Neural progenitor cell (in vitro differentiated cells): ENCODE results near the gene TAPBPL. TPM values are rescaled to one million over a fixed set of nuclear protein-coding genes. Genes with fewer than 3 reads are reported as not detected.
A peak's percentile ranks its signal among the peaks of the same experiment; 100 is the strongest.

Experiments used
- DNase-seq: peaks from one replicate; pipeline ENCODE4 v3.0.0-alpha.2; 2016; ENCODE audit warnings: low spot score
- H2AFZ ChIP-seq: fragments of 200-600 bp; sonication (generic); replicated peaks from 2 replicates; pipeline ENCODE4 v1.6.1; 2016; ENCODE audit warnings: antibody characterized with exemption
- H3F3A ChIP-seq: fragments of 200-600 bp; sonication (generic); 2 replicates; pipeline ENCODE4 v1.6.1; 2016; ENCODE audit warnings: antibody characterized with exemption, low read depth
- H3K27ac ChIP-seq: fragments of 200-600 bp; sonication (generic); 2 replicates; pipeline ENCODE4 v1.5.1; 2016; ENCODE audit warnings: mild to moderate bottlenecking
- H3K27me3 ChIP-seq: fragments of 200-600 bp; sonication (generic); 2 replicates; pipeline ENCODE4 v1.6.1; 2016; ENCODE audit warnings: mild to moderate bottlenecking, moderate library complexity
- H3K36me3 ChIP-seq: fragments of 200-600 bp; sonication (generic); 2 replicates; pipeline ENCODE4 v1.5.1; 2016
- H3K4me1 ChIP-seq: fragments of 200-600 bp; sonication (generic); 2 replicates; pipeline ENCODE4 v1.6.1; 2016; ENCODE audit warnings: mixed run types
- H3K4me2 ChIP-seq: fragments of 200-600 bp; sonication (generic); 2 replicates; pipeline ENCODE4 v1.6.1; 2016
- H3K4me3 ChIP-seq: fragments of 200-600 bp; sonication (generic); 2 replicates; pipeline ENCODE4 v1.5.1; 2016
- H3K79me2 ChIP-seq: fragments of 200-600 bp; sonication (generic); 2 replicates; pipeline ENCODE4 v1.6.1; 2016; ENCODE audit warnings: low read depth
- H3K9ac ChIP-seq: fragments of 200-600 bp; sonication (generic); 2 replicates; pipeline ENCODE4 v1.6.1; 2016
- H3K9me3 ChIP-seq: fragments of 200-600 bp; sonication (generic); 2 replicates; pipeline ENCODE4 v1.5.1; 2016; ENCODE audit warnings: low read depth
- H4K20me1 ChIP-seq: fragments of 200-600 bp; sonication (generic); 2 replicates; pipeline ENCODE4 v1.6.1; 2016; ENCODE audit warnings: low read depth
- H3K27ac Mint-ChIP-seq: 3 replicates; pipeline ENCODE4 v1.8.0; 2021; ENCODE audit warnings: mixed read lengths
- H3K27me3 Mint-ChIP-seq: 2 replicates; pipeline ENCODE4 v1.8.0; 2022; ENCODE audit warnings: low read depth, mild to moderate bottlenecking, inconsistent platforms, moderate library complexity, mixed read lengths; ENCODE audit not compliant: insufficient read depth
- H3K36me3 Mint-ChIP-seq: 3 replicates; pipeline ENCODE4 v1.8.0; 2021; ENCODE audit warnings: mixed read lengths
- H3K4me1 Mint-ChIP-seq: 3 replicates; pipeline ENCODE4 v1.8.0; 2021; ENCODE audit warnings: mixed read lengths
- H3K4me3 Mint-ChIP-seq: 3 replicates; pipeline ENCODE4 v1.8.0; 2021; ENCODE audit warnings: mild to moderate bottlenecking, moderate library complexity, mixed read lengths
- H3K9me3 Mint-ChIP-seq: 3 replicates; pipeline ENCODE4 v1.8.0; 2020; ENCODE audit warnings: mixed read lengths
- CTCF ChIP-seq: fragments of 200-600 bp; sonication (generic); IDR thresholded peaks from 2 replicates; pipeline ENCODE4 v1.5.1; 2017; ENCODE audit warnings: antibody characterized with exemption, mild to moderate bottlenecking
- EZH2 ChIP-seq: fragments of 200-600 bp; sonication (generic); IDR thresholded peaks from 2 replicates; pipeline ENCODE4 v1.6.1; 2017; ENCODE audit warnings: antibody characterized with exemption, mild to moderate bottlenecking, moderate library complexity
- EZH2phosphoT487 ChIP-seq: fragments of 200-600 bp; sonication (generic); IDR thresholded peaks from 2 replicates; pipeline ENCODE4 v1.6.1; 2017; ENCODE audit warnings: antibody characterized with exemption
- total RNA-seq: library from RNA; depleted of rRNA; stranded (reverse); fragments of >200 nt; gene quantifications from 2 replicates; pipeline ENCODE4 v1.2.3, GENCODE V29; 2015; ENCODE audit warnings: low replicate concordance

The TAPBPL gene
- 0.56 TPM in 1 of 2 replicates, not detected in the other for total RNA-seq

GRCh38 chr12:6451348-6452244 lies at the start of gene TAPBPL:
Gene TAPBPL, plus strand, starts transcription at chr12:6452042. Its CDS starts 207 bp downstream, at chr12:6452249.
- peak within 1 kb of the TSS; percentile 59 for H2AFZ ChIP-seq

GRCh38 chr12:6404390-6404789 lies 47.5 kb upstream of the TAPBPL start:
- Histone ChIP-seq H2AFZ (no peak overlapping the region), H3K36me3 (no peaks in the 10 kb centered on the region), H3K4me2 (no peak overlapping the region), H3K79me2 (no peaks in the 10 kb centered on the region), H3K9me3 (no peaks in the 10 kb centered on the region), H3K27ac (no peak overlapping the region), H3K4me3 (no peak overlapping the region), H3F3A (no peaks in the 10 kb centered on the region), H3K9ac (no peak overlapping the region), H3K4me1 (no peaks in the 10 kb centered on the region), H3K27me3 (no peaks in the 10 kb centered on the region), H4K20me1 (no peaks in the 10 kb centered on the region)
- no peaks in the 10 kb centered on the region for H3K4me1 Mint-ChIP-seq
- H3K27ac Mint-ChIP-seq = no peak overlapping the region
- peaks cover 2% of the 10 kb centered on the region for H3K27me3 Mint-ChIP-seq
- H3K4me3 Mint-ChIP-seq = no peak overlapping the region
- no peak for TF ChIP-seq EZH2
- no peak for TF ChIP-seq EZH2phosphoT487
- no peak for TF ChIP-seq CTCF
- H3K36me3 Mint-ChIP-seq = no peaks in the 10 kb centered on the region
- DNase-seq = no peak
- no peaks in the 10 kb centered on the region for H3K9me3 Mint-ChIP-seq

More at GRCh38 chr12:6451348-6452244, at the start of gene TAPBPL:
- Histone ChIP-seq H3K27me3 (no peaks in the 10 kb centered on the region), H3K79me2 (no peaks in the 10 kb centered on the region), H4K20me1 (no peaks in the 10 kb centered on the region), H3F3A (peaks cover 38% of the 10 kb centered on the region), H3K36me3 (no peaks in the 10 kb centered on the region), H3K4me3 (peak within 1 kb of the TSS; percentile 30), H3K9me3 (no peaks in the 10 kb centered on the region), H3K4me1 (peaks cover 38% of the 10 kb centered on the region), H3K4me2 (peak within 1 kb of the TSS; percentile 77), H3K9ac (no peak within 1 kb of the TSS), H3K27ac (peak within 1 kb of the TSS; percentile 91)
- no peaks in the 10 kb centered on the region for H3K36me3 Mint-ChIP-seq
- peak within 1 kb of the TSS; percentile 78 for H3K4me3 Mint-ChIP-seq
- H3K27me3 Mint-ChIP-seq = peaks cover 7% of the 10 kb centered on the region
- H3K4me1 Mint-ChIP-seq = peaks cover 39% of the 10 kb centered on the region
- H3K9me3 Mint-ChIP-seq = no peaks in the 10 kb centered on the region
- peak; percentile 89 for DNase-seq
- TF ChIP-seq EZH2phosphoT487 (no peak), EZH2 (no peak), CTCF (no peak)
- H3K27ac Mint-ChIP-seq = peak within 1 kb of the TSS; percentile 98

GRCh38 chr12:6405963-6406362 lies 45.9 kb upstream of the TAPBPL start:
- Mint-ChIP-seq H3K9me3 (peaks cover 3% of the 10 kb centered on the region), H3K4me1 (no peaks in the 10 kb centered on the region), H3K27ac (no peak overlapping the region), H3K27me3 (peaks cover 5% of the 10 kb centered on the region), H3K4me3 (no peak overlapping the region), H3K36me3 (no peaks in the 10 kb centered on the region)
- H4K20me1 ChIP-seq = no peaks in the 10 kb centered on the region
- H3K36me3 ChIP-seq = no peaks in the 10 kb centered on the region
- H3K4me3 ChIP-seq = no peak overlapping the region
- H3K9me3 ChIP-seq = no peaks in the 10 kb centered on the region
- no peaks in the 10 kb centered on the region for H3K79me2 ChIP-seq
- TF ChIP-seq EZH2 (no peak), EZH2phosphoT487 (no peak), CTCF (no peak)
- no peaks in the 10 kb centered on the region for H3K27me3 ChIP-seq
- no peaks in the 10 kb centered on the region for H3F3A ChIP-seq
- no peak overlapping the region for H2AFZ ChIP-seq
- H3K9ac ChIP-seq = no peak overlapping the region
- H3K4me2 ChIP-seq = no peak overlapping the region
- no peaks in the 10 kb centered on the region for H3K4me1 ChIP-seq
- no peak for DNase-seq
- no peak overlapping the region for H3K27ac ChIP-seq
